Neural progenitor cell (in vitro differentiated cells): Measurements from ENCODE around the gene NOPCHAP1. TPM values are rescaled to one million over a fixed set of nuclear protein-coding genes. Genes with fewer than 3 reads are reported as not detected.

Experiments used
- DNase-seq: peaks from one replicate; pipeline ENCODE4 v3.0.0-alpha.2; 2016; ENCODE audit warnings: low spot score
- H2AFZ ChIP-seq: fragments of 200-600 bp; sonication (generic); replicated peaks from 2 replicates; pipeline ENCODE4 v1.6.1; 2016; ENCODE audit warnings: antibody characterized with exemption
- H3F3A ChIP-seq: fragments of 200-600 bp; sonication (generic); 2 replicates; pipeline ENCODE4 v1.6.1; 2016; ENCODE audit warnings: antibody characterized with exemption, low read depth
- H3K27ac ChIP-seq: fragments of 200-600 bp; sonication (generic); 2 replicates; pipeline ENCODE4 v1.5.1; 2016; ENCODE audit warnings: mild to moderate bottlenecking
- H3K27me3 ChIP-seq: fragments of 200-600 bp; sonication (generic); 2 replicates; pipeline ENCODE4 v1.6.1; 2016; ENCODE audit warnings: mild to moderate bottlenecking, moderate library complexity
- H3K36me3 ChIP-seq: fragments of 200-600 bp; sonication (generic); 2 replicates; pipeline ENCODE4 v1.5.1; 2016
- H3K4me1 ChIP-seq: fragments of 200-600 bp; sonication (generic); 2 replicates; pipeline ENCODE4 v1.6.1; 2016; ENCODE audit warnings: mixed run types
- H3K4me2 ChIP-seq: fragments of 200-600 bp; sonication (generic); 2 replicates; pipeline ENCODE4 v1.6.1; 2016
- H3K4me3 ChIP-seq: fragments of 200-600 bp; sonication (generic); 2 replicates; pipeline ENCODE4 v1.5.1; 2016
- H3K79me2 ChIP-seq: fragments of 200-600 bp; sonication (generic); 2 replicates; pipeline ENCODE4 v1.6.1; 2016; ENCODE audit warnings: low read depth
- H3K9ac ChIP-seq: fragments of 200-600 bp; sonication (generic); 2 replicates; pipeline ENCODE4 v1.6.1; 2016
- H3K9me3 ChIP-seq: fragments of 200-600 bp; sonication (generic); 2 replicates; pipeline ENCODE4 v1.5.1; 2016; ENCODE audit warnings: low read depth
- H4K20me1 ChIP-seq: fragments of 200-600 bp; sonication (generic); 2 replicates; pipeline ENCODE4 v1.6.1; 2016; ENCODE audit warnings: low read depth
- H3K27ac Mint-ChIP-seq: 3 replicates; pipeline ENCODE4 v1.8.0; 2021; ENCODE audit warnings: mixed read lengths
- H3K27me3 Mint-ChIP-seq: 2 replicates; pipeline ENCODE4 v1.8.0; 2022; ENCODE audit warnings: low read depth, mild to moderate bottlenecking, inconsistent platforms, moderate library complexity, mixed read lengths; ENCODE audit not compliant: insufficient read depth
- H3K36me3 Mint-ChIP-seq: 3 replicates; pipeline ENCODE4 v1.8.0; 2021; ENCODE audit warnings: mixed read lengths
- H3K4me1 Mint-ChIP-seq: 3 replicates; pipeline ENCODE4 v1.8.0; 2021; ENCODE audit warnings: mixed read lengths
- H3K4me3 Mint-ChIP-seq: 3 replicates; pipeline ENCODE4 v1.8.0; 2021; ENCODE audit warnings: mild to moderate bottlenecking, moderate library complexity, mixed read lengths
- H3K9me3 Mint-ChIP-seq: 3 replicates; pipeline ENCODE4 v1.8.0; 2020; ENCODE audit warnings: mixed read lengths
- EZH2 ChIP-seq: fragments of 200-600 bp; sonication (generic); IDR thresholded peaks from 2 replicates; pipeline ENCODE4 v1.6.1; 2017; ENCODE audit warnings: antibody characterized with exemption, mild to moderate bottlenecking, moderate library complexity
- EZH2phosphoT487 ChIP-seq: fragments of 200-600 bp; sonication (generic); IDR thresholded peaks from 2 replicates; pipeline ENCODE4 v1.6.1; 2017; ENCODE audit warnings: antibody characterized with exemption
- total RNA-seq: library from RNA; depleted of rRNA; stranded (reverse); fragments of >200 nt; gene quantifications from 2 replicates; pipeline ENCODE4 v1.2.3, GENCODE V29; 2015; ENCODE audit warnings: low replicate concordance
- TF ChIP-seq, protein P1 (sequence below): fragments of 200-600 bp; sonication (generic); IDR thresholded peaks from 2 replicates; pipeline ENCODE4 v1.5.1; 2017; ENCODE audit warnings: antibody characterized with exemption, mild to moderate bottlenecking

NOPCHAP1 gene
- total RNA-seq, 1 donor from 2014 or later = 8.6 TPM

DNA sequence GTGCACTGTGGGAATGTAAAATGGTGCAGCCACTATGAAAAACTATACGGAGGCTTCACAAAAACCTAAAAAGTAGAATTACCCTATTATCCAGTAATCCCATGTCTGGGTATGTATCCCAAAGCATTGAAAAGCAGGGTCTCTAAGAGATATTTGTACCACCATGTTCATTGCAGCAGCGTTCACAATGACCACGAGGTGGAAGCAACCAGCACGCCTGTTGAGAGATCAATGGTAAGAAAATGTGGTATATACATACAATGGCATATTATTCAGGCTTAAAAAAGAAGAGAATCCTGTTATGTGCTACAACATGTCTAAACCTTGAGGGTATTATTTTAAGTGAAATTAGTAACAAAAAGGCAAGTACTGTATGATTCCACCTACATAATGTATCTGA, 910 bp upstream of the NOPCHAP1 start:
- H3K27ac Mint-ChIP-seq = no peak overlapping the region
- H3F3A ChIP-seq = no peaks in the 10 kb centered on the region
- H3K36me3 ChIP-seq = peaks cover 14% of the 10 kb centered on the region
- H3K4me3 Mint-ChIP-seq = peak overlapping the region; percentile 90
- H3K4me2 ChIP-seq = no peak overlapping the region
- H3K9me3 ChIP-seq = no peaks in the 10 kb centered on the region
- H2AFZ ChIP-seq = peak overlapping the region; percentile 60
- no peak for DNase-seq
- peaks cover 16% of the 10 kb centered on the region for H4K20me1 ChIP-seq
- no peak overlapping the region for H3K9ac ChIP-seq
- H3K4me3 ChIP-seq = no peak overlapping the region
- H3K79me2 ChIP-seq = peaks cover 39% of the 10 kb centered on the region
- no peak overlapping the region for H3K27ac ChIP-seq
- TF ChIP-seq EZH2phosphoT487 (no peak), EZH2 (no peak)
- TF ChIP-seq, protein P1, sequence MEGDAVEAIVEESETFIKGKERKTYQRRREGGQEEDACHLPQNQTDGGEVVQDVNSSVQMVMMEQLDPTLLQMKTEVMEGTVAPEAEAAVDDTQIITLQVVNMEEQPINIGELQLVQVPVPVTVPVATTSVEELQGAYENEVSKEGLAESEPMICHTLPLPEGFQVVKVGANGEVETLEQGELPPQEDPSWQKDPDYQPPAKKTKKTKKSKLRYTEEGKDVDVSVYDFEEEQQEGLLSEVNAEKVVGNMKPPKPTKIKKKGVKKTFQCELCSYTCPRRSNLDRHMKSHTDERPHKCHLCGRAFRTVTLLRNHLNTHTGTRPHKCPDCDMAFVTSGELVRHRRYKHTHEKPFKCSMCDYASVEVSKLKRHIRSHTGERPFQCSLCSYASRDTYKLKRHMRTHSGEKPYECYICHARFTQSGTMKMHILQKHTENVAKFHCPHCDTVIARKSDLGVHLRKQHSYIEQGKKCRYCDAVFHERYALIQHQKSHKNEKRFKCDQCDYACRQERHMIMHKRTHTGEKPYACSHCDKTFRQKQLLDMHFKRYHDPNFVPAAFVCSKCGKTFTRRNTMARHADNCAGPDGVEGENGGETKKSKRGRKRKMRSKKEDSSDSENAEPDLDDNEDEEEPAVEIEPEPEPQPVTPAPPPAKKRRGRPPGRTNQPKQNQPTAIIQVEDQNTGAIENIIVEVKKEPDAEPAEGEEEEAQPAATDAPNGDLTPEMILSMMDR = no peak
- no peaks in the 10 kb centered on the region for H3K27me3 ChIP-seq
- no peaks in the 10 kb centered on the region for H3K27me3 Mint-ChIP-seq
- no peaks in the 10 kb centered on the region for H3K9me3 Mint-ChIP-seq
- peaks cover 15% of the 10 kb centered on the region for H3K4me1 Mint-ChIP-seq
- H3K36me3 Mint-ChIP-seq = peaks cover 16% of the 10 kb centered on the region
- peaks cover 10% of the 10 kb centered on the region for H3K4me1 ChIP-seq

GRCh38 chr12:104990950-104991349, 4.8 kb downstream of the NOPCHAP1 start:
- H3K27me3 ChIP-seq = no peaks in the 10 kb centered on the region
- peaks cover 48% of the 10 kb centered on the region for H3K79me2 ChIP-seq
- DNase-seq = no peak
- H3K4me2 ChIP-seq = no peak overlapping the region
- H3K27ac ChIP-seq = no peak overlapping the region
- H3K27ac Mint-ChIP-seq = no peak overlapping the region
- no peaks in the 10 kb centered on the region for H3K9me3 ChIP-seq
- H3K36me3 ChIP-seq = peaks cover 28% of the 10 kb centered on the region
- H3K27me3 Mint-ChIP-seq = no peaks in the 10 kb centered on the region
- peaks cover 41% of the 10 kb centered on the region for H3K36me3 Mint-ChIP-seq
- peaks cover 15% of the 10 kb centered on the region for H3K4me1 Mint-ChIP-seq
- no peak overlapping the region for H3K4me3 ChIP-seq
- no peaks in the 10 kb centered on the region for H3F3A ChIP-seq
- TF ChIP-seq, protein P1 = no peak
- TF ChIP-seq EZH2phosphoT487 (no peak), EZH2 (no peak)
- H2AFZ ChIP-seq = no peak overlapping the region
- H3K4me3 Mint-ChIP-seq = no peak overlapping the region
- peaks cover 19% of the 10 kb centered on the region for H4K20me1 ChIP-seq
- no peaks in the 10 kb centered on the region for H3K9me3 Mint-ChIP-seq
- H3K4me1 ChIP-seq = peaks cover 10% of the 10 kb centered on the region
- no peak overlapping the region for H3K9ac ChIP-seq

- H2AFZ ChIP-seq = no peak overlapping the region
- no peak for DNase-seq
- Mint-ChIP-seq H3K9me3 (no peaks in the 10 kb centered on the region), H3K27me3 (no peaks in the 10 kb centered on the region), H3K36me3 (peaks cover 44% of the 10 kb centered on the region), H3K4me1 (peaks cover 15% of the 10 kb centered on the region), H3K27ac (no peak overlapping the region), H3K4me3 (no peak overlapping the region)
- H3F3A ChIP-seq = no peaks in the 10 kb centered on the region
- H3K4me2 ChIP-seq = no peak overlapping the region
- no peak overlapping the region for H3K4me3 ChIP-seq
- H3K9ac ChIP-seq = no peak overlapping the region
- H3K9me3 ChIP-seq = no peaks in the 10 kb centered on the region
- peaks cover 28% of the 10 kb centered on the region for H3K36me3 ChIP-seq
- peaks cover 10% of the 10 kb centered on the region for H3K4me1 ChIP-seq
- peaks cover 18% of the 10 kb centered on the region for H4K20me1 ChIP-seq
- peaks cover 44% of the 10 kb centered on the region for H3K79me2 ChIP-seq
- no peak for TF ChIP-seq EZH2
- TF ChIP-seq, protein P1 = no peak
- H3K27ac ChIP-seq = no peak overlapping the region
- no peaks in the 10 kb centered on the region for H3K27me3 ChIP-seq
Measured at GRCh38 chr12:104991565-104992128, 5.5 kb downstream of the NOPCHAP1 start.
